Gastrocnemius medialis (tissue), 4 donors: ENCODE measurements around the gene CEACAM1. TPM values are rescaled to one million over a fixed set of nuclear protein-coding genes. Genes with fewer than 3 reads are reported as not detected.
"Not testable (repeated sequence)": the region's sequence is repeated elsewhere in the genome, so short reads cannot be mapped to it uniquely, and the experiment has no call there.

Source experiments
- ATAC-seq, 2 donors: fragments of 150-250 bp; one replicate each; pipeline ENCODE4 v1.9.1; 2016
- DNase-seq, 2 donors: peaks; one replicate each; pipeline ENCODE4 v3.0.0-alpha.2; 2019
- H3K27ac ChIP-seq, 4 donors: fragments of 200-600 bp; sonication (generic); 1 replicate in 1 of 4; 2 replicates in 3 of 4; pipeline ENCODE4 v1.5.1; 2016 to 2018; ENCODE audit warnings: mild to moderate bottlenecking in 2 of 4, moderate library complexity in 1 of 4
- H3K27me3 ChIP-seq, 3 donors: fragments of 200-600 bp; sonication (generic) in 2 of 3; 1 replicate in 1 of 3; 2 replicates in 2 of 3; pipeline versions ENCODE4 v1.5.1 to v1.6.0; 2016 to 2019; ENCODE audit warnings: mild to moderate bottlenecking in 1 of 3, moderate library complexity in 1 of 3
- H3K36me3 ChIP-seq, 2 donors: fragments of 200-600 bp; sonication (generic) in 1 of 2; one replicate each; pipeline ENCODE4 v1.5.1; 2017 to 2018
- H3K4me1 ChIP-seq, 2 donors: fragments of 200-600 bp; sonication (generic) in 1 of 2; one replicate each; pipeline ENCODE4 v1.5.1; 2016 to 2017; ENCODE audit warnings: mild to moderate bottlenecking in 2 of 2
- H3K4me3 ChIP-seq, 4 donors: fragments of 200-600 bp; sonication (generic) in 3 of 4; 1 replicate in 1 of 4; 2 replicates in 3 of 4; pipeline ENCODE4 v1.5.1; 2016 to 2019; ENCODE audit warnings: mild to moderate bottlenecking in 2 of 4
- H3K9me3 ChIP-seq, 3 donors: fragments of 200-600 bp; sonication (generic) in 2 of 3; 1 replicate in 1 of 3; 2 replicates in 2 of 3; pipeline ENCODE4 v1.5.1; 2016 to 2019
- CTCF ChIP-seq, 5 experiments: fragments of 450-650 bp in 3 of 5; fragments of 200-600 bp in 2 of 5; sonication (generic) in 2 of 5; IDR thresholded peaks in 4 of 5; conservative IDR thresholded peaks in 1 of 5; 1 replicate in 4 of 5; 2 replicates in 1 of 5; pipeline ENCODE4 v1.5.1; 2016 to 2019; ENCODE audit warnings: antibody characterized with exemption in 5 of 5, mild to moderate bottlenecking in 3 of 5, moderate library complexity in 3 of 5
- POLR2A ChIP-seq, 2 donors: fragments of 450-650 bp; IDR thresholded peaks; one replicate each; pipeline ENCODE4 v1.6.1; 2017; ENCODE audit warnings: antibody characterized with exemption in 2 of 2, mild to moderate bottlenecking in 2 of 2, moderate library complexity in 2 of 2
- in situ Hi-C, 4 donors: fragments of 200-750 bp; cut with MboI; loops; one replicate each; pipeline versions ENCODE4 v1.15.0 to v1.8.0; 2017; ENCODE audit warnings: low sequenced_read_pairs in 4 of 4
- intact Hi-C: fragments of 100-400 bp; cut with DNase I; formaldehyde crosslinking; loops from one replicate; pipeline ENCODE4 v1.15.1; 2023; ENCODE audit warnings: low total_unique reads
- total RNA-seq, 4 donors: library from RNA; depleted of rRNA; stranded (reverse); fragments of >200 nt; gene quantifications; one replicate each; pipeline versions ENCODE4 v1.1.0 to v1.2.3, GENCODE V29; 2016

Gene CEACAM1
- total RNA-seq, 4 donors from 2014 or later = 0.36 to 2.0 (median 0.53) TPM

DNA sequence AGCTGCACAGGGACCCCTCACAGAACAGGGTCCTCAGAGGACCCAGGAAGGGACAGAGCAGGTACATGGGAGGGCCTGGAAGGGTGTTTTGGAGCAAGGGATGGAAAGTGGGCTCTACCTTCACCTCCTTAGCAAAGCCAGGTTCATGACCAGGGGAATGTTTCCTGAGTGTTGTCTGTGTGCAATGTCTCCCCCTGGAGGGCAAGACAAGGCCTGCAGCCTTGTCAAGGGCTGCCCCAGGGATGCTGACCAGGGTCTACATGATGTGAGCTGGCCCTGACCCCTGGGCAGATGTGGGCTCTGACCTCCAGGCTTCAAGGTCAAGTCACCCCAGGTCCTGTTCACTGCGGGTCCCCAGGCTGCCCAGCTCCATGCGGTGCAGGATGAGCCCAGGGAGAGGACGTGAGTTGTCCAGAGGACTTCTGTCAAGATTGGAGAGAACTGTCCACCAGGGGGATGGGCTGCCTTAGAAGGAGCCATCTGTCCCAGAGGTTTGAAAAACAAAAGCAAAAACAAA is 1.0 kb upstream of the CEACAM1 start:
- DNase-seq (no peak), ATAC-seq (peak in 1 of 2 donors; percentile 44)
- TF ChIP-seq POLR2A (IDR thresholded peaks at IDR 0.05) (no peak), CTCF (IDR thresholded peaks at IDR 0.05 in 4 of 5, conservative IDR thresholded peaks at IDR 0.05 in 1 of 5) (peak; percentile 28 to 68 (median 60))
- intact Hi-C loops (loop anchor here (1.0 kb wide), 1 partner anchor 79 kb away; no protein-coding TSS in a partner anchor), in situ Hi-C loops (loop anchor here in 1 of 4 donors (5.0 kb wide), 1 partner anchor 77 kb away; no protein-coding TSS in a partner anchor)
- Histone ChIP-seq H3K27ac (peak overlapping the region; percentile 32 to 61 (median 51)), H3K4me3 (no peak overlapping the region), H3K4me1 (no peaks in the 10 kb centered on the region), H3K36me3 (no peaks in the 10 kb centered on the region), H3K27me3 (no peaks in the 10 kb centered on the region), H3K9me3 (no peaks in the 10 kb centered on the region)

DNA sequence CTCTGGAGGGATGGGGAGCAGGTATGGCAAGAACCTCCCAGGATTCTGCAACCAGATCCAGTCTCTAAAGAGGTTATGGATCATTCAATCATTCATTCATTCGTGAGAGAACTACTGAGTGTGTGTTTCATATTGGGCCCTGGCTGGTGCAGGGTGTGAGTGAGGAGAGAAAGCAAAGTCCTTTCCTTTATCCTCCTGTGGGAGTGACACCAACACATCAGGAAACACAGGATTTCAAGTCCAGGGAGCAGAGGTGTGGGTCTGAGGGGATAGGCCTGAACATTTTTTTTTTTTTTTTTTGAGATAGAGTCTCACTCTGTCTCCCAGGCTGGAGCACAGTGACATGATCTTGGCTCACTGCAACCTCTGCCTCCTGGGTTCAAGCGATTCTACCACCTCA is 3.3 kb downstream of the CEACAM1 start:
- TF ChIP-seq CTCF (IDR thresholded peaks at IDR 0.05 in 4 of 5, conservative IDR thresholded peaks at IDR 0.05 in 1 of 5) = no peak
- no peak for TF ChIP-seq POLR2A (IDR thresholded peaks at IDR 0.05)
- in situ Hi-C loops (loop anchor here in 1 of 4 donors (5.0 kb wide), 1 partner anchor 73 kb away; no protein-coding TSS in a partner anchor), intact Hi-C loops (no loop called here)
- no peaks in the 10 kb centered on the region for H3K36me3 ChIP-seq
- ATAC-seq (no peak), DNase-seq (no peak)
- no peaks in the 10 kb centered on the region for H3K27me3 ChIP-seq
- no peaks in the 10 kb centered on the region for H3K9me3 ChIP-seq
- no peak overlapping the region for H3K4me3 ChIP-seq
- no peaks in the 10 kb centered on the region for H3K4me1 ChIP-seq
- no peak overlapping the region for H3K27ac ChIP-seq

GRCh38 chr19:42524250-42524649 is 4.0 kb downstream of the CEACAM1 start:
- no peaks in the 10 kb centered on the region for H3K36me3 ChIP-seq
- DNase-seq = no peak
- H3K4me1 ChIP-seq = no peaks in the 10 kb centered on the region
- TF ChIP-seq CTCF (IDR thresholded peaks at IDR 0.05 in 4 of 5, conservative IDR thresholded peaks at IDR 0.05 in 1 of 5) (no peak), POLR2A (IDR thresholded peaks at IDR 0.05) (no peak)
- in situ Hi-C loops (no loop called here), intact Hi-C loops (no loop called here)
- no peak overlapping the region for H3K27ac ChIP-seq
- H3K9me3 ChIP-seq = no peaks in the 10 kb centered on the region
- H3K4me3 ChIP-seq = no peak overlapping the region
- no peak for ATAC-seq
- no peaks in the 10 kb centered on the region for H3K27me3 ChIP-seq

DNA sequence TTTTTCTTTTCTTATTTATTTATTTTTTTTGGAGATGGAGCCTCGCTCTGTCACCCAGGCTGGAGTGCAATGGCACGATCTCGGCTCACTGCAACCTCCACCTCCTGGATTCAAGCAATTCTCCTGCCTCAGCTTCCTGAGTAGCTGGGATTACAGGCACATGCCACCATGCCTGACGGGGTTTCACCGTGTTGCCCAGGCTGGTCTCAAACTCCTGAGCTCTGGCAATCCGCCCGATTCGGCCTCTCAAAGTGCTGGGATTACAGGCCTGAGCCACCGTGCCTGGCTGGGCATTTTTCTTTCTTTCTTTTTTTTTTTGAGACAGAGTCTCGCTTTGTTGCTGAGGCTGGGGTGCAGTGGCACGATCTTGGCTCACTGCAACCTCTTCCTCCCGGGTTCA is 6.0 kb downstream of the CEACAM1 start:
- H3K27ac ChIP-seq, in situ Hi-C loops, intact Hi-C loops, H3K27me3 ChIP-seq, DNase-seq, H3K4me3 ChIP-seq, ATAC-seq, H3K36me3 ChIP-seq, H3K4me1 ChIP-seq, H3K9me3 ChIP-seq: not testable (repeated sequence)

GRCh38 chr19:42521346-42522030 is 6.8 kb downstream of the CEACAM1 start:
- in situ Hi-C loops = no loop called here
- intact Hi-C loops = no loop called here
- DNase-seq = no peak

More at GRCh38 chr19:42521346-42522030, 6.8 kb downstream of the CEACAM1 start:
- Histone ChIP-seq H3K27ac (no peak overlapping the region), H3K9me3 (peaks cover 0 to 9% (median 0%) of the 10 kb centered on the region in 3 donors), H3K27me3 (no peaks in the 10 kb centered on the region), H3K36me3 (no peaks in the 10 kb centered on the region), H3K4me1 (no peaks in the 10 kb centered on the region), H3K4me3 (no peak overlapping the region)
- no peak for TF ChIP-seq POLR2A (IDR thresholded peaks at IDR 0.05)
- no peak for TF ChIP-seq CTCF (IDR thresholded peaks at IDR 0.05 in 4 of 5, conservative IDR thresholded peaks at IDR 0.05 in 1 of 5)
- no peak for ATAC-seq
